NCI-H345 treated with DMSO at 0.1 percent for 48 hours (cell line): ENCODE results near the gene PRDX5.

Experiments used
- DNase-seq: peaks from one replicate; lab custom pipeline; 2025; ENCODE audit not compliant: unreplicated experiment; lab: John Stamatoyannopoulos, UW

Gene PRDX5

DNA sequence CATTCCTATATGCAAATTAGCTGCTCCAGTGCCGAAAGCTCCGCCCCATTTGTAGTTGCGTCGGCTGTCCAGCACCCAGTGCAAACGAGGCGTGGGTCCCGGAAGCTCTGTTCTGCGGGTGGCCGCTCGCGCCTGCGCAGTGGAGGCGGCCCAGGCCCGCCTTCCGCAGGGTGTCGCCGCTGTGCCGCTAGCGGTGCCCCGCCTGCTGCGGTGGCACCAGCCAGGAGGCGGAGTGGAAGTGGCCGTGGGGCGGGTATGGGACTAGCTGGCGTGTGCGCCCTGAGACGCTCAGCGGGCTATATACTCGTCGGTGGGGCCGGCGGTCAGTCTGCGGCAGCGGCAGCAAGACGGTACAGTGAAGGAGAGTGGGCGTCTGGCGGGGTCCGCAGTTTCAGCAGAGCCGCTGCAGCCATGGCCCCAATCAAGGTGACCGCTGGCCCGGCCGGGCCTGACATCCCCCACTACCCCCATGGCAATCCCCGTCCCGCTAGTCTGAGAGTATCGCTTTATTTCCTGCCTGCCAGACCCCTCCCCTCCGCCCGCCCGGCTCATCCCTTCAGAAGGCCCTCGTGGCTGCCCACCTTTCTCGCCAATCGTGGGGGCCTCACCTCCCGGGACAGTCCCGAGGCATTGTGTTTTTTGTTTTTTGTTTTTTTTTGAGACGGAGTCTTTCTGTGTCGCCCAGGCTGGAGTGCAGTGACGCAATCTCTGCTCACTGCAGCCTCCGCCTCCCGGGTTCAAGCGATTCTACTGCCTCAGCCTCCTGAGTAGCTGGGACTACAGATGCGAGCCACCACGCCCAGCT, at the start of gene PRDX5:
PRDX5 (plus strand) TSS at position 161 of the 805 bp plus-strand sequence; CDS start at position 256, 95 bp downstream.
- DNase-seq = peak; percentile 96

DNA sequence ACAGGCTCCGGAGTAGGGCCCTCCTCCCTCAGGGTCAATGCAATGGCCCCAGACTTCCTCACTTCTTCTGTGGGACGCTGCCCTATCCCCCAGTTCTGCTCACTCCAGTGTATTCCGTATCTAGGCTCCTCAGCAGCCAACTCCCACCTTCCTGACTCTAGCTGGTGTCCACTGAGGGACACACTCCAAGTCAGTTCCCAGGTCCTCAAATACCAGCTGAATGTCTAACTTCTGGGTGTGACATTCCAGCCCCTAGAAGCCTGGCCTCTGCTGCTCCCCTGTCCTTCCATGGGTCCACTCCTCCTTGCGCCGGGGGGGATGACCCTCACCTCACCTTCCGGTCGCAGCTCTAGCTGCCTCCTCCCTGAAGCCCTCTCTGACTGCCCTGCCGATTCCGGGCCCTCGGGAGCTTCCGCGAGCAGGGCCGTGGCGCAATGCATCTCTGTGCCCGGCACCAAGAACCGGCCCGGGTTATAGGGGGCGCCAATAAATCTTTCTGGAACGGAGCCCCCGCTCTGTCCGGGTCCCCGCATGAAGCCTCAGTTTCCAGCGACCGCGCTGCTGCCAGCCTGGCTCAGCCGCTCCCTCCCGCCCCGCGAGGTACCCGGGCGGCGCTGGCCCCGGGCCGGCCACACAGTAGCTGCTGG, 48.9 kb upstream of the PRDX5 start:
- no peak for DNase-seq

DNA sequence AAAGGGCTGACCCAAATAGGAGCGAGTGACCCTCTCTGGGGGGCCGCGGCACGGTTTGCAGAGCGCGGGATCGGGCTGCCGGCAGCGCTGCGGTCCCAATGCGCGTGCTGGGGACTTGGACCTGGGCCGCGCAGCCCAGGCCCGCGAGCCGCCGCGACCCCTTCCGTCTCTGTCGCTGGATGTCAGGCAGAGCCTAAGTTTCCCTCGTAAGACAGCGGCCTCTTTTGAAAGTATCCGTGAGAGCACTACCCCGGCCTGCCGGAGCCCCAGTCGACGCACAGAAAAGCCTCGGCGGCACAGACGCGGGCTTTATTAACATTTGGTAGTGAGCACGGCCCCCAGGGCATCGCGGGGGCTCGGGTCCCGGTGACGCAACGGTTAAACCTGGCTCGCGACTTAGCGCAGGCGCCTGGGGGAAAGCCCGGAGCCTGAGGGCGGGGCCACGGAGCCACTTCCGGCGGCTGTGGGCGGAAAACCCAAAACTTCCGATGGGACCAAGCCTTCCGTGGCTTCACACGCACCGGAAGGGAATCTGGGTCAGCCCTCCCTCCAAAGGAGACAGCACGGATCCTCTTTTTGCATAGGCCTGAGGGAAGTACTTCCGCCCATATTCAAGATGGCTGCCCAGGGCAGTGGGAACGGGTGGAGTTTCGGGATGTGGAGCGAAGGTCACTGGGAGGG, 48.2 kb upstream of the PRDX5 start:
- peak; percentile 98 for DNase-seq

DNA sequence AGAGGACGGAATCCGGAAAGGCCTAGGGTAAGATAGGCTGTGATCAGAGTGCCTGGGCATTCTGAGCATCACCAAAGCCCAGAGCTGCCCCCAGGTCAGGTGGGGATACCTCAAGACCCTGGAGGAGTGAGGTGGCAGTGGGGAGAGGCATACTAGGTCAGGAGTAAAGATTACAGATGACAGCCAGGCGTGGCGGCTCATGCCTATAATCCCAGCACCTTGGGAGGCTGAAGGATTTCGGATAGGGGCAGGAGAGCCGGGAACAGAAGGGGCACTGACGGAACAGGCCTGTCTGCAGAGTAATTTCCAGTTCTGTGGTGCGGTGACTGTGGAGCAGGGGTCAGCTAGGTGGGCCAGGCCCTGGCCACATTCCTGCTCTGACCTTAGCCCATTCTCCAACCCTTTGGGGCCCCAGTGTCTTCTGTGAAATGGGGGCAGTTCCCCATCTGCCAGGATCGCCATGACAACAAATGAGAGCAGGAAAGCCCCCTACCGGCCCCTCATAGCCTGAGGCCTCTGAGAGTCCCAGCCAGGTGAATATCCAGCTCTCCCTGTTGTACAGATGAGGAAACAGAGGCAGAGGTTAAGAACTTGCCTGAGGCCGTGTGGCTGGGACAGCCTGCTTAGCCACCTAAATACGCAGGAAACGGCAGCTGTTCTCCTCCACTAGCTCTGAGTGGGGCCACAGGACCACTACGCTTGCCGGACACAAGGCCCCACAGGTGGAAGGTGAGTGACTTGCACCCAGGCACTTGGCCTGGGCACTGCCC, 42.7 kb upstream of the PRDX5 start:
- DNase-seq = no peak

DNA sequence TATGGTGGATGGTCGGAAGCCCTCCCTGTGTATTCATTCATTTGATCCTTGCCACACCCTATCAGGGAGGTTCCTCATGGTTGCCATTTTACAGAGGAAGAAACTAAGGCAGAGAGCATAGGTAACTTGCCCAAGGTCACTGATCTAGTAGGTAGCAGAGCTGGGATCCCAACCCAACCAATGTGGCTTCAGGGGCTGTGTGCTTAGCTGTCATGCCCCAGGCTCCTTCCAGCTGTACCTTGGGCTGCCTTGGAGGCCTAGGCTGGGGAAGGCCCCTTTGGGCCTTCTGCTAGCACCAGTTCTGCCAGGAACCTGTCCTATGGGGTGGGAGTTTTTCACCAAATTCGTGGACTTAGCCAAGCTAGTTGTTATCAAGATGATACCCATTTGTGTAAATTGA, 42.1 kb upstream of the PRDX5 start:
- no peak for DNase-seq

DNA sequence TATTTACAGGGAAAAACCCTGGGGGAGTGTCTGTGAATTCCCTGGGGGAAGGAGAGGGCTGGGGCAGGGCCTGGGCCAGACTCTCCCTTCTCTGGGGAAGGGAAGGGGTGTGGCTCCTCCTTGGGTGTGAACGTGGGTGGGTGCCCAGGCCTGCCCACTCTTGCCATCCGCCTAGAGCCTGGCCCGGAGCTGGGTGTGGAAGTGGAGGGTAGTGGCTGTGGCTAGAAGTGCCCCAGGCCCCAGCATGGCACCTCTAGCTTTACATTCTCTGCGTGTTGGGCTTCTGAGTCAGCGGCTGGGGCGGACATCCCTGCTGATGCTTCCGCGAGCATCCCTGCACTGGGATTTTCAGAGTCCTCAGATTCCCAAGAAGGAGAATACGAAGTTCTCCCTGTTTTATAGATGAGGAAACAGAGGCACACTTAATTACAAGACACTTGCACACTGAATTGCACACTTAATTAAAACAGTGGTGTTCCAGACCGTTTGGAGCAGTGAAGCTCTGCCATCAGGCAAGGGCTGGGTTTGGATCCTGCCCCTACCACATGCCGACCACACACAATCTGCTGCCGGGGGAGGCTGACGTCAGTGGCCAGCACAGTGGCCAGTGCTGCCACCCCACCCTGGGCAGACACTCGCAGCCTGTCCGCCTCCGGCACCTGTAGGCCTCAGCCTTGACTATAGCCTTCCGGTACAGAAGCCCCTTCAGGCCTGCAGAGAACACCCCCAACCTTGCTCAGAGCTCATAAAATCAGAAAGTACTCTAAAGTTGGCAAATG, 41.1 kb upstream of the PRDX5 start:
- DNase-seq = no peak

DNA sequence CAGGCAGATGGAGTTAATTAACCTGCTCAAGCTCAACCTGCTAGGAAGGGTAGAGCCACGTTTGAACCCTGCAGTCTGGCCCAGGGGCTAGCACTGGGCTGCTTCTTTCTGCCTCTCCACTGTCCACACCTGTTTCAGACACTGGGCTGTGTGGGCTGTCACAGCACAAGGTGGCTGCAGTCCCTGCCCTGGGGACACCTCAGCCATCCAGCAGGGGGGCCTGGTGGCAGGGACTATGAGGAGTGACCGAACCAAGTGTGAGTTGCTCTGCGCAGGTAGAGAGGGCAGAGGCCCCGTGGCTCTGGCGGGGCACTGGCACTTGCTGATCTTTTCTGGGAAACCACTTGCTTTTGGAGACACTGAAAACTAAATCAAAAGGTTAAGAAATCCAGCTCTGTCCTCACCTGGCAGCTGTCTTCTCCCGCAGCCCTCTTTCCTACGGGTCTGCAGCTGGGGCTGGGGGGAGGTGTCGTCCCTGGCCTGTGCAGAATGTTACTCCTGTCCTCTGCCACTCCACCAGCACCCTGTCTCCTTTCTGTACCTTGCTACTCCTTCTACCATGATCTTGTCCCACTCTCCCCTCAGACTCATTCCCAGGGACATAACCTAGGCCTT, 39.2 kb upstream of the PRDX5 start:
- DNase-seq = no peak

DNA sequence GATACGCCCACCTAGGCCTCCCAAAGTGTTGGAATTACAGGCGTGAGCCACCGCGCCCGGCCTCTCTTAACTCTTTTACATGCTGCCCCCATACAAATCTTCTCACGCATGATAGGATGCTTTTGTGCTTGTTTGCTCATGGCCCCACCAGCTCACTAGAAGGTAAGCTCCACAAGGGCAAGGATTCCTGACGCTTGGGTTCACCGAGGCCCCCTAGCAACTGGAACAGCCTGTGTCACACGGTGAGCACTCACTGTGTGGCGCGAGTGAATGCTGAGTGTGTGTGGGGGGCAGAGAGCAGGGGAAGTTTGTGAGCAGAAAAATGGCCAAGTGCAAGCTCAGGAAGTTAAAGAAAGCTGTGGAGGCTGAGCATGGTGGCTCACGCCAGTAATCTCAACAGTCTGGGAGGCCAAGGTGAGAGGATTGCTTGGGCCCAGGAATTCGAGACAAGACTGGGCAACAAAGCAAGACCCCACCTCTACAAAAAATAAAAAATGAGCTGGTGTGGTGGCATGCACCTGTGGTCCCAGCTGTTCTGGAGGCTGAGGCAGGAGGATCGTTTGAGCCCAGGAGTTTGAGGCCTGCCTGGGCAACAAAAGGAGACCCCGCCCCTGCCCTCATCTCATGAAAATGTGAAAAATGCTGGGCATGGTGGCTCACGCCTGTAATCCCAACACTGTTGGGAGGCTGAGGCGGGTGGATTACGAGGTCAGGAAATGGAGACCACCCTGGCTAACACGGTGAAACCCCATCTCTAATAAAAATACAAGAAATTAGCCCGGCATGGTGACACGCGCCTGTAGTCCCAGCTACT, 35.8 kb upstream of the PRDX5 start:
- no peak for DNase-seq

DNA sequence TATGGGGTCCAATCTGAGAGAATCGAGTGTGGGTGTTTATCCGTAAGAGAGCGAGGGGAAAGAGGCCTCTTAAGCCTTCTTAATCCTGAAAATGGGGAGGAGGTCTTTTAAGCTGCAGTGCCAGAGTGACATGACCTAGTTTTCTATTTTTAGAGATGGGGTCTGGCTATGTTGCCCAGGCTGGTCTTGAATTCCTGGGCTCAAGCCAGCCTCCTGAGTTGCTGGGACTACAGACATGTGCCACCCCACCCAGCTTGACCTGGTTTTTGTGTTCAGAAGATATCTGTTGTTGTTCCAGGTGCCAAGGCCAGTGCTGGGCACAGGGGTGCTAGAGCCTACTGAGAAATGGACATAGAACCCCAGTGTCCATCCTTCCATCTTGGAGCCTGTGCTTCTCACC, 34.8 kb upstream of the PRDX5 start:
- no peak for DNase-seq

DNA sequence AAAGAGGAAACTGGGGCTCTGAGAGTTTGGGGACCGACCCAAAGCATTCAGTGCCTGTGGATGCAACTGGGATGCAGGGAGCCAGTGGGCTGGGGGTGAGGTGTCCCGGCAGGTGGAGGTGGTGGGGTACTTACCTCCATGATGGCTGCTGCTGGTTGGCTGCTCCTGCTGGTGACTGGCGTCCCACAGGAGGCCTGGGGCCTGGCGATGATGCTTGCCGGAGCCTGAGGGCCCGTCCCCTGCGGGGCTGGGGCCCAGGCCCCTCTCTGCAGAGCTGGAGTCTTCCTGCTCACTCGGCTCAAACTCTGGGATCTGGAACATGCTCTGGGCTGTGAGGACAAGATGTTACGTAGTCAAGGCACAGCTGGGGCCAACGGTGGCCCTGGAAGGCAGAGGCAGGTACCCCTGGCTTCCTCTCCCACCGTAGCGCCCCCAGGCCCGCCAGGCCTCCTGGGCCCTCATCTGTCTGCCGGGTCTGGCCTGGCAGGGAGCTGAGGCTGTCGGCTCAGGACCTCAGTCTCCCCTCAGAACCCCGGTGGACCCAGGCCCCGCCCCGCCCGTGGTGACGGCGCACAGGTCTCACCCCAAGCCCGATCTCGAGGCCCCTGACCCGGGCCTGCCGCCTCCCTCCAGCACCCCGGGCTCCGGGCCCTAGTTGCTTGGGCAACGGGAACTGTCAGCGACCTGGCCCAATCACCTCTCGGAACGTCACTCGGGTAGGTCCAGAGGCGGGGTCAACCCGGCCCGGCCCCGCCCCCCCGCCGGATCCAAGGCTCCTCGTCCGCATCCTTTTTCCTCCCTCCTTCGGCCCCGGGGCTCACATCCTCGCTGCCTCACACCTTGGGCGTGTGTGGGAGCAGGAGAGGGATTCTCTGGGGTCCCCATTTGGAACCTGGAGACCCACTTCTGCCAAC, 33.6 kb upstream of the PRDX5 start, which contains the start of gene BAD:
BAD (minus strand) TSS at position 618 of the 914 bp plus-strand sequence; CDS start at position 321, 297 bp downstream.
- DNase-seq = peak; percentile 80

DNA sequence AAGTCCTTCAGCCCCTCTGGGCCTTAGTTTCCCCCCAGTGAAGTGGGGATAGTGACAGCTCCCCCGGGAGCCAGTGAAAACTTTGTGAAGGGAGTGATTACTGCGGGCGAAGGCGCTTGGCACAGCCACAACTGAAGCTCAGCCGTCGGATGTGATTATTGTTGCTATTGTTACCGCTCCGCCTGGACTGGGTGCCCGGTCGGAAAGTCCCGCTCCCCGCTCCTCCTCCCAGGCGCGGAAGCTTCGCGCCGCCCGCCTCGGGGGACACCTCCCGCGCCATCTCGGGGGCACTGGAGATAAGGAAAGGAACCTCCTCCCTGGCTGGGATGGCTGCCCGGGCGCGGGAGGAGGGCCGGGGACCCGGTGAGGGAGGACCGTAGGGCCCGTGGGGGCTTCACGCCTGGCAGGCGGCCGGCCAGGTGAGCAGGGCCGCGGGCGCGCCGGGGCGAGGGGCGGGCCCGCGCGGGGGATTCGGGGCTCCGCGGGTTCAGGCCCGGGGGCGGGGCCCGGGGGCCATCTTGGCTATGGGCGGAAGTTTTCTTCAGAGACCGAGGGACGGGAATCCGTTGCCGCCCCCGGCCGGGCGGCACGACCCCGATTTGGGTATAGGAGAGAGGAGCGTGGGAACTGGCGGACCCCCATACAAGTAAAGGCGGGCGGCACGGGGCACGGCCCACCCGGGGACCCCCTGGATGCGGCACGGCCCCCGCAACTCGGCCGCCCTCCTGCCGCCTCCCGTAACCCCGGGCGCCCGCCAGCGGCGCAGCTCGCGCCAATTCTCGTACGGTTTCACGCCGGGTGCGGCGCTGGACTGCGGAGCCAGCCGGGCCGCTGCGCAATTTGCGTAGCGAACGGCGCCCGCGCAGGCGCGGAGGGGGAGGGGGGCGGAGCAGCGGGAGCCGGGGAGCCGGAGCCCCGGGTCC, 32.7 kb upstream of the PRDX5 start, which contains the start of gene GPR137:
GPR137 (plus strand) TSS at position 887 of the 923 bp plus-strand sequence. CDS start 677 bp downstream, outside the sequence.
- DNase-seq = peak; percentile 71

DNA sequence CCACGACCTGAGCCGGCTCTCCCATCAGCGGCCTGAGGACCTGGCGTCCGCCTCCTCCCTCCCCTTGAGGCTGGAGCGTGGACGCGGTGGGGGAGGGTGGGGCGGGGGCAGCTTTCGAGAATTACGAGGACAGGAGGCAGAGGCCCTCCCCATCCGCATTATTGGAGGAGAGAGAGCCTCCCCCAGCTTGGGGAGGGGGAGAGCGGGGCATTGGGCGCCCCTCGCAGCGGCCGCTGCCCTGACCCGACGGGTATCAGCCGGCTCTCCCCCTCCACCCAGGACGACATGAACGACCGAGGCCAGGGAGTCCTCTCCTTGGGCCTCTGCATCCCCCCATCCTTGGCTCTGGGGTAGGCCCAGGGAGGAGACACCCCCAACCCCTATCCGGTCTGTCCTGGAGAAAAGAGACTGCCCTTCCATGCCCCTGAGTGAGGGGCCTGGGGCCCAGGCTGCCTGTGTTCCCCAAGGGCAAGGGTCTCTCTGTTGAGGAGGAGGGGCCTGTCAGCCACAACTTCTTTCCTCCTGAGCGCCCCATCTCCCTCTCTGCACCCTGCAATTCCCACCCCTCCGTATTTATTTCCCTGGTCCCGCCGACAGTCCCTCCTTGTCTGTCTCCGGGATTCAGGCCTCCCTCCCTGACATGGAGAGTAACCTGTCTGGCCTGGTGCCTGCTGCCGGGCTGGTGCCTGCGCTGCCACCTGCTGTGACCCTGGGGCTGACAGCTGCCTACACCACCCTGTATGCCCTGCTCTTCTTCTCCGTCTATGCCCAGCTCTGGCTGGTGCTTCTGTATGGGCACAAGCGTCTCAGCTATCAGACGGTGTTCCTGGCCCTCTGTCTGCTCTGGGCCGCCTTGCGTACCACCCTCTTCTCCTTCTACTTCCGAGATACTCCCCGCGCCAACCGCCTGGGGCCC, 31.8 kb upstream of the PRDX5 start:
- peak; percentile 65 for DNase-seq

DNA sequence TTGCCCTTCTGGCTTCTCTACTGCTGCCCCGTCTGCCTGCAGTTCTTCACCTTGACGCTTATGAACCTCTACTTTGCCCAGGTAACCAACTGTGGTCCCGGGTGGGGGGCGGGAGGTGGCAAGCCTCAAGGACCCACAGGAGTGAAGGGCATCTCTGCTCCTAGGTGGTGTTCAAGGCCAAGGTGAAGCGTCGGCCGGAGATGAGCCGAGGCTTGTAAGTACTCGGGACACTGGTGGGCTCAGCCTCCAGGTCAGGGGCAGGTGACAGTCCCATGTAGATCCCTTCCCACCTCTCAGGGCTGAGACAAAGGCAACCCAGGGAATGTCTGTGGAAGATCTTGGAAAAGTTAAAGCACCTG, 31.1 kb upstream of the PRDX5 start:
- no peak for DNase-seq

DNA sequence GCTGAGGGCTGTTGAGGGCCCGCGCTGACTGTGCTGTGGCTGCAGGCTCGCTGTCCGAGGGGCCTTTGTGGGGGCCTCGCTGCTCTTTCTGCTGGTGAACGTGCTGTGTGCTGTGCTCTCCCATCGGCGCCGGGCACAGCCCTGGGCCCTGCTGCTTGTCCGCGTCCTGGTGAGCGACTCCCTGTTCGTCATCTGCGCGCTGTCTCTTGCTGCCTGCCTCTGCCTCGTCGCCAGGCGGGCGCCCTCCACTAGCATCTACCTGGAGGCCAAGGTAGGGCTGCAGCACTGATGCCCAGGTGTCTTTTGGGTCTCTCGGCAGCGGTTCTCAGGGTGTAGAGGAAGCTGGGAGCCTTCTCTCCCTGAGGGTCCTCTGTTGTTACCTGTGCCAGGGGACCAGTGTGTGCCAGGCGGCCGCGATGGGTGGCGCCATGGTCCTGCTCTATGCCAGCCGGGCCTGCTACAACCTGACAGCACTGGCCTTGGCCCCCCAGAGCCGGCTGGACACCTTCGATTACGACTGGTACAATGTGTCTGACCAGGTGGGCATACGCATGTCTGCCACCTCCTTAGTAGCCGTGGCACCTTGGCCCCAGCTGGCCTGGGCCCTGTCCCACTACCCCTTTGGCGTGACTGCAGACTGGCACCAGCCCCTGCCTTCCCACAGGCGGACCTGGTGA, 30.1 kb upstream of the PRDX5 start:
- DNase-seq = no peak

DNA sequence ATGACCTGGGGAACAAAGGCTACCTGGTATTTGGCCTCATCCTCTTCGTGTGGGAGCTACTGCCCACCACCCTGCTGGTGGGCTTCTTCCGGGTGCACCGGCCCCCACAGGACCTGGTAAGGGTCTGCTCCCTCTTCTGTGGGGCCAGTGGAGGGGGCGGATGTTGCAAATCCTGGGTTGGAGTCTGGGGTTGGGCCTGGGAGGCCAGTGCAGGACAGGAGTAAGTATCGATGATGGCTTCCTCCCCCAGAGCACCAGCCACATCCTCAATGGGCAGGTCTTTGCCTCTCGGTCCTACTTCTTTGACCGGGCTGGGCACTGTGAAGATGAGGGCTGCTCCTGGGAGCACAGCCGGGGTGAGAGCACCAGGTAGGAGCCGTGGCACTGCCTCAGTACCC, 29.6 kb upstream of the PRDX5 start:
- no peak for DNase-seq
